Skeletal muscle satellite cell (primary cell): ENCODE data around the gene CHST14.
A peak's percentile ranks its signal among the peaks of the same experiment; 100 is the strongest.

Source experiments
- H3K27me3 ChIP-seq: 2 replicates; pipeline ENCODE4 v1.7.0; 2013; ENCODE audit warnings: low read length; ENCODE audit not compliant: control insufficient read depth, insufficient read depth
- H3K36me3 ChIP-seq: 2 replicates; pipeline ENCODE4 v1.7.0; 2013; ENCODE audit warnings: mild to moderate bottlenecking, control low read depth, low read length; ENCODE audit not compliant: insufficient read depth
- H3K4me1 ChIP-seq: 2 replicates; pipeline ENCODE4 v1.7.0; 2013; ENCODE audit warnings: low read length; ENCODE audit not compliant: control insufficient read depth, insufficient read depth
- H3K4me2 ChIP-seq: 2 replicates; pipeline ENCODE4 v1.7.0; 2013; ENCODE audit warnings: mild to moderate bottlenecking, low read length
- H3K4me3 ChIP-seq: 2 replicates; pipeline ENCODE4 v1.7.0; 2013; ENCODE audit warnings: low read length
- H3K9ac ChIP-seq: 2 replicates; pipeline ENCODE4 v1.7.0; 2013; ENCODE audit warnings: mild to moderate bottlenecking, low read depth, low read length, moderate library complexity
- H3K9me3 ChIP-seq: replicated peaks from 2 replicates; pipeline ENCODE4 v1.7.0; 2013; ENCODE audit warnings: mild to moderate bottlenecking, control low read depth, low read length

Gene CHST14

DNA sequence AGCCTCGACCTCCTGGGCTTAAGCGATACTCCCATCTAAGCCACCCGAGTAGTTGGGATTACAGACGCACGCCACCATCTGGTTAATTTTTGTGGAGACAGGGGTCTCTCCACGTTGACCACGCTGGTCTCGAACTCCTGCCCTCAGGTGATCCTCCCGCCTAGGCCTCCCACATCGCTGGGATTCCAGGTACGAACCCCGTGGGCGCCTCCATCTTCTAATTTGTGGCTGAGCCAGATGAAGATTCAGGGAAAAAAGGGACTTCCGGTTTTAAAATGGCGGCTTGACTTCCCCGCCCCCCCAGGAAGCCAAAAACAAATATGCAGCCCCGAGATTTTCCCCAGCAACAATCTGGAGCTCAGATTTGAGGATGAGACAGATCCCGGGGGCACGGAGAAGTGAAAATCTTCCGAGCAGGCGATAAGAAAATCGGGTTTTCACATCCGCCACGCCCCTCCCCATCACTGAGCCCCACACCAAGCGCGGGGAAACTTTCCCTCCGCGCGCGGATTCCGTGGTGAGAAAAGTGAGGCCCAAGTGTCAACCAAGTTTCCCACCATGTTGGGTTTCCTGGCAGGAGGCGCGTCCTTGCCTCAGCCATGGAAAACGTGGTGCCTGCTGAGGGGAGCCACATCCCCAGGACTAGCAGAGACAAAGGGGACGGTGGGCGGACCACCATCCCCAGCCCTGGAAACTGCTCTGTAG is 15.4 kb downstream of the CHST14 start:
- H3K9ac ChIP-seq, result no peak overlapping the region
- no peaks in the 10 kb centered on the region for H3K36me3 ChIP-seq
- no peak overlapping the region for H3K4me2 ChIP-seq
- no peaks in the 10 kb centered on the region for H3K4me1 ChIP-seq
- H3K9me3 ChIP-seq, result no peaks in the 10 kb centered on the region
- H3K27me3 ChIP-seq, result peaks cover 22% of the 10 kb centered on the region
- H3K4me3 ChIP-seq, result no peak overlapping the region

- Histone ChIP-seq H3K9me3 (no peaks in the 10 kb centered on the region), H3K4me3 (no peak overlapping the region)
These were observed 17.3 kb downstream of the CHST14 start for GRCh38 chr15:40487816-40488682.

DNA sequence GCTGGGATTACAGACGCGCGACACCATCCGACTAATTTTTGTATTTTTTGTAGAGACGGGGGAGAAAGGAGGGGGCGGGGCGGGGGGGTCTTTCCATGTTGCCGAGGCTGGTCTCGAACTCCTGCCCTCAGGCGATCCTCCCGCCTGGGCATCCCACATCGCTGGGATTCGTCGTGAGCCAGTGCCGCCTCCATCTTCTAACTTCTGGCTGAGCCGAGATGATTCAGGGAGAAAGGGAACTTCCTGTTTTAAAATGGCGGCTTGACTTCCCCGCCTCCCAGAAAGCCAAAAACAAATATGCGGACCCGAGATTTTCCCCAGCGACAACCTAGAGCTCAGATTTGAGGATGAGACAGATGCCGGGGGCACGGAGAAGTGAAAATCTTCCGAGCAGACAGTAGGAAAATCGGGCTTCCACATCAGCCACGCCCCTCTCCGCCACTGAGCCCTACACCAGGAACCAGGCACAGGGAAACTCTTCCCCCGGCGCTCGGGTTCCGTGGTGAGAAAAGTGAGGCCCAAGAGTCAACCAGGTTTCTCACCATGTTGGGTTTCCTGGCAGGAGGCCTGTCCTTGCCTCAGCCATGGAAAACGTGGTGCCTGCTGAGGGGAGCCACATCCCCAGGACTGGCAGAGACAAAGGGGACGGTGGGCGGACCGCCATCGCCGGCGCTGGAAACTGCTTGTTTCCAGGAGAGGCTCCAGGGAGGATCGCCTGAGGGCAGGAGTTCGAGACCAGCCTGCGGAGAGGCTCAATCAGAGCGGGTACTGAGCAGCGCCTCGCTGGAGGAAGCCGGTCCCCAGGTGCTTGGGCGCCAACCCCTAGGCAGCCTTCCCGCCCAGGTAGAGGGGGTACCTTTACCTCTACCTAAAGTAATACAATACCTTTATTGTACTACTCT is 18.7 kb downstream of the CHST14 start:
- peaks cover 38% of the 10 kb centered on the region for H3K27me3 ChIP-seq
- H3K36me3 ChIP-seq, result no peaks in the 10 kb centered on the region
- peaks cover 4% of the 10 kb centered on the region for H3K4me1 ChIP-seq
- H3K9me3 ChIP-seq, result no peaks in the 10 kb centered on the region
- H3K4me2 ChIP-seq, result peak overlapping the region; percentile 61
- H3K9ac ChIP-seq, result no peak overlapping the region
- no peak overlapping the region for H3K4me3 ChIP-seq

More at GRCh38 chr15:40487816-40488682, 17.3 kb downstream of the CHST14 start:
- Histone ChIP-seq H3K4me1 (no peaks in the 10 kb centered on the region), H3K36me3 (no peaks in the 10 kb centered on the region), H3K4me2 (no peak overlapping the region), H3K27me3 (peaks cover 26% of the 10 kb centered on the region), H3K9ac (no peak overlapping the region)

DNA sequence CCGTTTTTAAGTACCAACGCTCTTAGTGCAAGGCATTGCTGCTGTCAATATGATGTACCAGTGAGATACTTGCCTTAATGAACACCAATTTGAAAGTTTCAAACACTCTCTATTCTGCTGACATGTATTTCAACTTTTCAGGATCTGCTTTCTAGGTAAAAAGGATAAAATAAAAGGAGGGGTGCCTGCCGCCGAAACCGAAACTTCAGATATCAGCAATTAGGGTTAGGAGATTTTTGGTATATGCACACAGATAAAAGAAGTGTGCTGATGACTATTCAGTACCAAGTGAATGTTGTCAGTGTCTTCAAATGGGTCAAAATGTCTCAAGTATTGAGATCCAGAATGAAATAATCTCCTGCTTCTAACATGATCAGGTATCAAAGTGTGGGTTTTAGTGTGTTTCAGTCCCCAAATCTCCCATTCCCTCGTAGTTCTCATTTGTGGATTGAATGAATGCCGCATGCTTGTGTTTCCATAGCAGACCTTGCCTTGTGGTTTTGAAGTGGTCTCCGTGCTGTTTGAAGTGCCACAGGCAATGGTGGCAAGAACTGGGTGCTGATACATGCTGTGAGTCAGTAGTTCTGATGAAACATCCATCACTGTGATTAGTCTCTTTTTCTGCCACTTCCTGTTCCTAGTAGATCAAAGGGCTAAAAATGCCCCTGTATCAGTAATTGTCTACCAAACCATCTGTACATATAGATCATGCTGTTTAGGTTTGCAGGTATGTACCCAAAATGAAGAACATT is 22.5 kb downstream of the CHST14 start:
- Histone ChIP-seq H3K4me3 (no peak overlapping the region), H3K36me3 (no peaks in the 10 kb centered on the region), H3K4me2 (no peak overlapping the region), H3K9me3 (no peaks in the 10 kb centered on the region), H3K27me3 (peaks cover 47% of the 10 kb centered on the region), H3K4me1 (peaks cover 9% of the 10 kb centered on the region), H3K9ac (no peak overlapping the region)

GRCh38 chr15:40495516-40495915 is 24.7 kb downstream of the CHST14 start:
- Histone ChIP-seq H3K4me3 (no peak overlapping the region), H3K27me3 (peaks cover 47% of the 10 kb centered on the region), H3K36me3 (no peaks in the 10 kb centered on the region), H3K4me1 (peaks cover 22% of the 10 kb centered on the region), H3K9me3 (no peaks in the 10 kb centered on the region), H3K9ac (no peak overlapping the region), H3K4me2 (no peak overlapping the region)

DNA sequence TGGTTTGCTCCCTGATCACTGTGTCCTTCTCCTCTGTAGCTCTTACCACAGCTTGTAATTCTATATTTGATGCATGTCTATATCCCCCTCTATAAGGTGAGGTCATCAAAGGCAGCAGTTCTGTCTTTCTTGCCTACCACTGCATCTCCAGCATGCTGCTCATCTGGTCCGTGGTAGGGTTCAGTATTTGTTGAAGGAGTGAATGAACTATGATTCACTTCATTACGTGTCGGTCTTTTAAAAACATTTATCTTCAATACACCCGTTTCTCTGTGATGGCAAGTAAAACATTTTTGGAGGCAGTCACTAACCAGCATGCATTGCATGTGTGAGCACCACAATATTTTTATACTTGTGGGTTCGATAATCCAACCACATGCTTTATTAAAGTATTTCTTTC is 27.6 kb downstream of the CHST14 start:
- no peaks in the 10 kb centered on the region for H3K9me3 ChIP-seq
- peaks cover 41% of the 10 kb centered on the region for H3K27me3 ChIP-seq
- no peaks in the 10 kb centered on the region for H3K36me3 ChIP-seq
- H3K4me3 ChIP-seq, result no peak overlapping the region
- peaks cover 30% of the 10 kb centered on the region for H3K4me1 ChIP-seq
- H3K4me2 ChIP-seq, result no peak overlapping the region
- no peak overlapping the region for H3K9ac ChIP-seq

DNA sequence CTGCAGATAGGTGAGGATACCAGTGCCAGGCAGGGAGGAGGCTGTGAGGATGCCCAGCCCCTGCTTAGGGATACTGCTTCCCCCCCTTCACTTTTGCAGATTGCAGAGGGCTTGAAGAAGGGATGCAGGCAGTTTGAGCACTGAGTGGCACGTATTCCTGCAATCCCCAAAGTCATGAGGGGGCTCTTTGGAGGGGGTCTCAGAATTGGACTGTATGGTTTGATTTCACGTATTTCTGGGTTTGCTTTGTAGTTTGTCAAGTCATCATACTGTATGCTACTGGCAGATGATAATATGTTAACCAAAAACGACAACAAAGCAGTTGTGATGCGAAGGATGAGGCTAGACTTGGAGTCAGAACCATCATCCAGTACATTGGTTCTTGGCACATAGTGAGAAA is 28.1 kb downstream of the CHST14 start:
- Histone ChIP-seq H3K4me3 (no peak overlapping the region), H3K27me3 (peaks cover 39% of the 10 kb centered on the region), H3K4me2 (no peak overlapping the region)

GRCh38 chr15:40499931-40500330 is 29.1 kb downstream of the CHST14 start:
- Histone ChIP-seq H3K27me3 (peaks cover 31% of the 10 kb centered on the region), H3K9ac (no peak overlapping the region), H3K4me1 (peaks cover 27% of the 10 kb centered on the region), H3K4me3 (no peak overlapping the region), H3K9me3 (no peaks in the 10 kb centered on the region), H3K36me3 (no peaks in the 10 kb centered on the region), H3K4me2 (no peak overlapping the region)

More for the DNA sequence above, 28.1 kb downstream of the CHST14 start:
- H3K4me1 ChIP-seq, result peaks cover 27% of the 10 kb centered on the region
- no peaks in the 10 kb centered on the region for H3K9me3 ChIP-seq
- no peaks in the 10 kb centered on the region for H3K36me3 ChIP-seq
- no peak overlapping the region for H3K9ac ChIP-seq

GRCh38 chr15:40500568-40501330 is 30.0 kb downstream of the CHST14 start:
- H3K27me3 ChIP-seq, result peaks cover 31% of the 10 kb centered on the region
- H3K4me3 ChIP-seq, result no peak overlapping the region
- H3K36me3 ChIP-seq, result no peaks in the 10 kb centered on the region
- peaks cover 27% of the 10 kb centered on the region for H3K4me1 ChIP-seq
- H3K9ac ChIP-seq, result no peak overlapping the region
- peak overlapping the region; percentile 40 for H3K4me2 ChIP-seq
- no peaks in the 10 kb centered on the region for H3K9me3 ChIP-seq

- Histone ChIP-seq H3K36me3 (no peaks in the 10 kb centered on the region), H3K27me3 (peaks cover 27% of the 10 kb centered on the region), H3K9ac (no peak overlapping the region), H3K4me3 (no peak overlapping the region), H3K4me2 (peak overlapping the region; percentile 40), H3K9me3 (no peaks in the 10 kb centered on the region), H3K4me1 (peaks cover 27% of the 10 kb centered on the region)
These were observed 30.7 kb downstream of the CHST14 start for GRCh38 chr15:40501487-40501886.
